Retinal pigment epithelial cell (primary cell): ENCODE measurements around the gene ZNF350.

Source experiments
- DNase-seq: peaks from one replicate; pipeline ENCODE4 v3.0.0-alpha.2; 2010; ENCODE audit warnings: low read depth
- H3K4me3 ChIP-seq: 2 replicates; pipeline ENCODE4 v1.5.1; 2011; ENCODE audit warnings: mild to moderate bottlenecking, low read length, control low read depth, moderate library complexity
- CTCF ChIP-seq: conservative IDR thresholded peaks from 2 replicates; pipeline ENCODE4 v1.5.1; 2011; ENCODE audit warnings: low read depth, low read length, control low read depth, inconsistent platforms

The ZNF350 gene

DNA sequence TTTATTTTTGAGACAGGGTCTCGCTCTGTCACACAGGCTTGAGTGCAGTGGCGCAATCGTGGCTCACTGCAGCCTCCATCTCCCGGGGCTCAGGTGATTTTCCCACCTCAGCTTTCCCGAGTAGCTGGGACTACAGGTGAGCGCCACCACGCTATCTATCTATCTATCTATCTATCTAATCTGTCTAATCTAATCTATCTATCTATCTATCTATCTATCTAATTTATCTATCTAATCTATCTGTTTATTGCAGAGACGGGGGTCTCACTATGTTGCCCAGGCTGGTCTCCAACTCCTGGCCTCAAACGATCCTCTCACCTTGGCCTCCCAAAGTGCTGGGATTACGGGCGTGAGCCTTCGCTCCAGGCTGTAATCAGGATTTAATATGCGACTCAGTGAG, 58.8 kb downstream of the ZNF350 start:
- DNase-seq = no peak
- peak overlapping the region; percentile 99 for H3K4me3 ChIP-seq
- TF ChIP-seq CTCF = no peak

GRCh38 chr19:51926784-51927741, 59.6 kb downstream of the ZNF350 start, which contains the start of gene ZNF613:
Gene ZNF613 (plus strand): TSS chr19:51927472. CDS start chr19:51936221, 8,749 bp downstream.
- peak; percentile 43 for TF ChIP-seq CTCF
- peak within 1 kb of the TSS; percentile 99 for H3K4me3 ChIP-seq
- peak; percentile 88 for DNase-seq

GRCh38 chr19:51926426-51926783, 60.2 kb downstream of the ZNF350 start:
- TF ChIP-seq CTCF = no peak
- H3K4me3 ChIP-seq = peak overlapping the region; percentile 99
- DNase-seq = no peak

GRCh38 chr19:51921949-51922348, 64.7 kb downstream of the ZNF350 start:
- H3K4me3 ChIP-seq = no peak overlapping the region
- DNase-seq = no peak
- no peak for TF ChIP-seq CTCF

DNA sequence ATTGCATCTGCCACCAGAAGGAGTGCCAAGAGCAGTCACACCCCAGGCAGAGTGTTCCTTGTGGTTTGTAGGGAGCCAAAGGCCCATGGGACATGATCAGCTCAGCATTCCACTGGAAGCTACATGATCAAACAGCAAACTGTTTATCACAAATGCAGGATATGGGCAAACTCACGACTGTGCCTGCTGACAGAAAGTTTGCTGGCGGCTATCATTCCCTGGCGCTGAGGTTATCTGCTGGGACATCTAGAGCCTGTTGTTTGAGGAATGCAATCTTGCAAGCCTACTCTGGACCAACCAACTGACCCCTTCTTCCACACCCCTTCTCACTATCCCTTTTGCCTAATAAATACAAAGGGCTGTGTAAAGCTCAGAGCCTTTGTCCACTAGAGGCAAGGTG, 67.0 kb downstream of the ZNF350 start:
- DNase-seq = no peak
- no peak for TF ChIP-seq CTCF
- H3K4me3 ChIP-seq = no peak overlapping the region

GRCh38 chr19:51916167-51916566, 70.5 kb downstream of the ZNF350 start:
- no peak overlapping the region for H3K4me3 ChIP-seq
- DNase-seq = no peak
- TF ChIP-seq CTCF = no peak

- TF ChIP-seq CTCF = no peak
- DNase-seq = no peak
- no peak overlapping the region for H3K4me3 ChIP-seq
Observed at GRCh38 chr19:51915324-51915867, 71.2 kb downstream of the ZNF350 start.
